ENCODE measurements around the gene ETV3.
"Not testable (repeated sequence)": the region's sequence is repeated elsewhere in the genome, so short reads cannot be mapped to it uniquely, and the experiment has no call there.

Gene ETV3

DNA sequence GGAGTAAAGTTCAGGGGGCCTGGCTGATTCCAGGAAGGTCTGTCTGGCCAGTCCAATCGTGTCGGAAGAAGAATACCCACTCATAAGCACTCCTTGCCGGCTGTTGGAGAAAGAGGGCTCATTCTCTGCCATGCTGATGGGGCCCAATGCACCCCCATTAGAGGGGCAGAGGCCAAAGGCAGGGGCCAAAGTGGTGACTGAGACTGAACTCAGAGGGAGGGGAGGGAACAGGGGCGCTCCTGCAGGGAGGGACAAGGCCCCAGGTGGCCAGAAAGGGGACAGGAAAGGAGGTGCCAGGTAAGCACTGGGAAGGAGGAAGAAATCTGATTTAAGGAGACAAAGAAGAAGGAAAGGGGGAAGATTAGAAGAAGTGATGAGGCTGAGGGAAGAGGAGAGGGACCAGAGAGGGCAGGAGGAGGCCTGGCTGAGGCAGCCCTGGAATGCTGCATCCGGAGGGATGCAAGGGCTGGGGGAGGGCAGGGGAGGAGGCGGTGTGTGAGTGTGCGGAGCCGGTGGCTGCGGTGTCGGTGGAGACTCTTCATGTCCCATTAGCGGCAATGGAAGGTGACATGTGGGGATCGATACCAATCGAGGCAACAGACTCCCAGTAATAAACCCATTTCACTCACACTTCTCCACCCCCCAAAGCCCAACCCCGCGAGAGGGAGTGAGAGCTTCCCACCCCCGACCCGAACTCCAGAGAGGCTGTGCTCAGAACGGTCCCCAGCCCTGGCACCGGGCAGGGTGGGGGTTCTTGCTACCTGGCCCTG lies 26.6 kb downstream of the ETV3 start:
- DNase-seq: no peak

DNA sequence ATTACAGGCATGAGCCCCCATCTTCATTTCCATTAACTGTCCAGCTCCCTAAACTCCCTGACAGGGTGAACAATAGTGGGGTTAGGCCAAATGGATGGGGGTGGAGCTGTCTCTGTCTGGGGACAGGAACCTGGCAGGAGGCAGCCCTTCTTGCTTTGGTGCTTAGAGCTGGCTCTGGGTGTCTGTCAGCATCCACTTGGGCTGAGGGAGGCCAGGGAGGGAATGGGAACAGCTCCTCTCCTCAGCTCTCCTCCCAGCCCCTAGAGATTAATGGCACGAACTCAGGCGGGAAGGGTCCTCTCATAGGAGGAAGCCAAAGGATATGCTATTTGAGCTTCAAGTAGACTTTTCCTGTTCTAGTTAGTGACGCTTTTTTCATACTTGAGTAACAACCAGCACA lies 27.5 kb downstream of the ETV3 start:
- no peak for DNase-seq

DNA sequence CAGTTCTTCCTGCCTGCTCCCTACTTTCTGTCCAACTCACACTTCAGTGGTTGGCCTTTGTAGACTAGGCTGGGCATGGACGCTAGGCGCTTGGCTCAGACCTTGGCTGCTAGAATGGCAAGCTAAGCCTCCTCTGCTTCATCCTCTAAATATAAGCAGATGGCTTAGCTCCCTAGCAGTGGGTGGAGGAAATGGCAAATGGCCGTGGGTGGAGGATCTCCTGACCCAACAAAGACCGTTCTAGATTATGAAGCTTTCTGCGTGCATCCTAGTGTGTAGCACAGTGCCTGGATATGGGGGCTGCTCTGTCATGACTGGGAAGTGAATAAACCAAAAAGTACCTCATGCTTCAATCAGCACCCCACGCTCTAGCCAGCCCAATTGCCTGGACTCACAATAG lies 28.2 kb downstream of the ETV3 start:
- no peak for DNase-seq

DNA sequence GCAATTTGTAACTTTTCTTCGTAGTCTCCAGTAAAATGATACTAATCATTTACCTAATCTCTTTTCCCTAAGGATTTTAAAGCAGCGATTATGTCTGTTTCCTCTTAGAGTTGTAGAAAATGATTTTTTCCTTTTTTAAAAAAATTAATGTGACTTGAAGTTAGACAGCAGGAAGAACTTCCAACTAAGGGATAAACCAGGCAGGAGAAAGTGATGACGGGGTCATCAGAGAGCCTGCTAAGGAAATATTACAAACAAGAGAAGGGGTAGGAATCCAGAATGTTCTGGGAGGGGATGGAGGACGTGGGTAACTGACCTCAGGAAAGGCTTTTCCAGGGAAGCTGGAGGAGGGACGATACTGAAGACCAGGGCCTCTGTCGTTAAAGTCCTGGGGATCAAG lies 29.7 kb downstream of the ETV3 start:
- DNase-seq: no peak

DNA sequence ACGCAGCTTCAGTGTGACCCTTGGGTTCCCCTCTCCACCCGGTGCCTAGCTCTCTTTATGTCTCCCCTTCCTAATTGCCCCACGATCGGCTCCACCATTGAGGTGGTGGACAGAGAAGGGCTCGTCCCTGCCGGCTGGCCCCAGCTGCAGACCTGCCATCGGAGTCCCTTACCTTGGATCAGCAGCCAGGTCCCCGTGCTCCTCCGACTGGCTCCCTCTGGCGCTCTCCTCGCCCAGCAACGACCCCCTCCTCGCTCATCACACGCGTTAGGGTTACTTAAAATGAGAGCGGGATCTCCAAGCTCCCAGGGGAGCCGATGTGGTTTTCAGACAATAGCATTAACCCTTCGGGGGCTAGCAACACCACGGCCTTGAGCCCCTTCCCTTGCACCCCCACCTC lies 30.5 kb downstream of the ETV3 start:
- DNase-seq: no peak

DNA sequence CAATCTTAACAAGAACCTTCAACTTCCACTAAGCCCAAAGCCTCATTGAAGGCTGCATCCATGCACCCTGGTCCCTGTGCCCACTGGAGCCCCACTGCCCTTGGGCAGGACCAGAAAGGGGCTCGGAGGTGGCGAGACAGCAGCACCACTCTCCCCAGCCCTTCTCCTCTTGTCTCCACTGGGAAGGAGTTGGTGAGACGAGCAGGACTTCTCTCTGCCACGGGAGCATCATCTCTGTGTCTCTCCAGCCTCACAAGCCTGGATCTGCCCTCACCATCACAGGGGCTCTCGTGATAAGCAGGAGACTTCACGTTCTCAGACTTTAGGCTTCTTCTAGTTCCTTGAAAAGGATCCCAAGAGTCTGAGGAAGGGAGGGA lies 31.4 kb downstream of the ETV3 start:
- DNase-seq: no peak

DNA sequence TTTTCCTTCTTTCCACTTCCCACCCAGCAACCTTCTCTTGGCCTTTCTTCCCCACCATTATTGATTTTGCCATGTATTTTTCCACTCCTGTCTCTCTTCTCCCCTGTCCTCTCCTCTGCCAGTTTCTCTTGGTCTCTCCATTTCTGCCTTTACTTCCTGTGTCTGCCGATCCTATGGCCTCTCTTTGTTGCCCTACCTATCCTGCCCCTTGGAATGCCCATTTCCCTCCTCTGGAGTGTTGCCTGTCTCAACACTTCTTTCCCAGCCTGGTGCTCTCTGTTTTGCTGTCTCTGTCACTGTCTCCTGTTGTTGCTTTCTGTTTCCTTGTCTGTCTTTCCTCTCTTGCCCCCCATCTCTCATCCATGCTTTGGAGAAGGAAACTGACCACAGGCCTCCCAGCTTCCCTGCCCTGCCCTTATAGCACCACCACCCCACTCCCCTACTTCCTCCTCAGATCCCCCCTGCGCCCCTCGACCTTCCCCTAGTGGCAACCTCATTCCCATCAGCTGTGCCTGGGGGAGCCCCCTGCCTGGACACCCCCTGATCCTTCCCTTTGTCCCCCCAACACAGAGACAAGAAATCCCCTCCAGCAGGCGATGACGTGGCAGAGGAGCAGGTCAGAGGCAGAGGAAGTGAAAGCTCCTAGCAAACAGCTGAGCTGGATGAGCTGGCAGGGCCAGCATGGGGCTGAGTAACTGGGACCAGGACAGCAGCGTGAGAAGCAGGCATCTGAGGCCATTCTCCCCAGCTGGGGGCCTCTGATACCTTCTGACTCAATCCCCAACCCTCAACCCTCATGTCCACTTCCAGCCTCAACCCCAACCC lies 32.0 kb downstream of the ETV3 start:
- no peak for DNase-seq

DNA sequence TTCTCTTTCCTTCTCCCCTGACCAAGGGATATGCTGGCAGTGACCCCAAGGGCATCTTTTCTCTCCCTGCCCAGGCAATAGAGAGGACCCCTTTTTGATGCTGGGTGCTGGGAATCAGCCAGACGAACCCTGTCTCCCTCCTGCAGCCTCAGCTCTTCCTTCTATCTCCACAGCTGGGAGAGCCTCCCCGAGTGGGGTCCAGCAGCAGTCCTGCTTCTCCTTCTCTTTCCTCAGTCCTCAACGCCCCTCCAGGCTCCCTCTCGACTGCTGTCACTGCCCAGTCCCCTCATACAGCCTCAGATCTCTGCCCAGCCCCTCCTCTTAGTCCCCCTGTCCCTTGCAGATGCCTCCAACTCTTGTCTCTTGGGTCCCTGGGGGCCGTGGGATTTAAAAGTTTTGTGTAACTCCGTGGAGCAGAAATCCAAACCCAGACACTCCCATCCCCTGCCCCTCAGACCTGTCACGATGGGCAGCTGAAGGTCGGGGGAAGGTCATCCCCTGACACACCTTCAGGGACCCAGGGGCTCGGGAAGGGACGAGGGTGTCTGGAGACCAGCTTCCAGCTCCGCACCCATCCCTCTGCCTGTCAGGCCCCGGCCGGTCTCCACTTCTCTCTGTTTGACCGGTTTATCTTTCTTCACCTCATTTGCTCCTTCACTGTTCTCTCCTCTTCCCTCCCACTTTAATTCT lies 32.8 kb downstream of the ETV3 start:
- no peak for DNase-seq

DNA sequence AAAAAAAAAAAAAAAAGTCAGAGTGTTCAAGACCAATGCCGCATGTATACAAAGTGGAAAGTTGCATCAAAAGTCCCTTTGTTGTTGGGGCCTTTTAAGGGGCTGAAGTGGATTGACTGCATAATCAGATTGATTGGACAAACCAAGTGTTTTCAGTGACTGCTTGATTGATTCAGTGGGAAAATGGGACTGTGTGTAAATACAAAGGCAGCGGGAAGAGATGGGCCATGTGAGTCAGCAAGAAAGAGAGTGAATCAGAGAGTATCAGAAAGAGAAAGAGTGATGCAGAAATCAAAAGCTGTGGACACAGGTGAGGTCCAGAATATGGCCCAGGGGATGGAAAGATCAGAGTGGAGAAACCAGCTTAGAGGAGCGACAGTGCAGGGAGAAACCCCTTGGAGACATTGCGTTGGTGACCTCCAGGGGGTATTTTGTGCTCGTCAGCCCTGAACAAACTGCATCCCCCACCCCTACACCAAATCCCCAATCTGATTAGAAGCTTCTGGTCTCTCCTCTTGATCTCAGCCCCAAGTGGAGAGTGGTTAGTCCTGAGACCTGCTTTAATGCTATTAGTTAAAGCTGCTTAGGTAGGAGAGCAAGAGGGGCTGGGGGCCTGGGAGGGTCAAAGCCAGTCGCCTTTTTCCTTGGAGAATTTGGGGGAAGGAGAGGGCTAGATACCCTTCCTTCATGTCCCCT lies 33.4 kb downstream of the ETV3 start:
- no peak for DNase-seq

DNA sequence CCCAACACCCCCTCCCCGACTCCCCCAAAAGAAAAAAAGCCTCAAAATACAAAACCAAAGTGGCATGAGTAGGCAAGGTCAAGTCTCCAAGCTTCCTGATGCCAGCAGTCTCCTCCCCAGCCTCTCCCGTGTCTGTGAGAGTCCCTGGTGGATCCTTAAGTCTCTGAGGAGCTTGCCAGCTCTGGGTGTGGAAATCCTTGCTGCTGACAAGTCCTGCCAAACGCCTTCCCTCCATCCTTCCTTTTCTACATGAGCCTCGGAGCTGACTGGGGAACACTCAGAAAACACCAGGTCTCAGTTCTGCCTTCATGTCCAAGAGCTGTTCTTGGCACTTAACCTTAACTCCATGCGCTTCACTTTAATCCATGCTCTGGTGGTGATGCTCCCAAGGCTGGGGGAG lies 34.9 kb downstream of the ETV3 start:
- no peak for DNase-seq

DNA sequence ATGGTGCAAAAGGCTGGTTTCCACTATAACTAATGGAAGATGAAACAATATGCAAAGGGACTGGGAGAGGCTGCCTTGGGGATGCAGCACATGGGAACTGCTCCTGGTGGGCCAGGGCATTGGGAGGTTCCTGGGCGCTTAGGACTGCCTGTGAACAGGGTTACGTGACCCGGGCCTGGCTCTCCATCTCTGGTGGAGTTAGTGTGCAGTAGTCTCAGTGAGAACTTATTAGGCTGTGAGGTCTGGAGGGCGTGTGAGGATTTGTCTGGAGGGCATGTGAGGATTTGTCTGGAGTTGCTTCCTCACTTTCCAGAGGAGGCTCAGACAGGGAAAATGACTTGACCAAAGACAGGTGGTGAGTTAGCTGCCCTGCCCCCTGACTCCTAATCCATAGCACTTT lies 37.0 kb downstream of the ETV3 start:
- no peak for DNase-seq

DNA sequence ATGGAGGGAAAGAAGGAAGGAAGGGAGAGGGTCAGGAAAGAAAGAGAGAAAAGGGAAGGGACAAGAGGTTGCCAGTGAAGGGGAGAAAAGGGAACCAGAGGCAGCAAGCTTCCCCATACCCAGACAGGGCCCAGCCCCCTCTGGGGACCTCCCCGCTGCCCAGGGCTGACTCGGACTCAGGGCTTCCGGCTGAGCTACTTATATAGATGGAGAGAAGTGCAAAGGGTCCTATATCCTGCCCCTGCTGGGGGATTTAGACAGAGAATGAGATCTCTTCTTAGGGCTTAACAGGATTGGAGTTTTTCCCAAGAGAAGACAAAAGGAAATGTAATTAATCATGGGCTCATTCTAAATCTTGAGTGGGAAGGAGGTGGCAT lies 38.6 kb downstream of the ETV3 start, which contains the start of gene ETV3L:
Gene ETV3L (minus strand): TSS at position 176 of the 377 bp plus-strand sequence. CDS start 285 bp downstream, outside the sequence.
- DNase-seq: no peak

DNA sequence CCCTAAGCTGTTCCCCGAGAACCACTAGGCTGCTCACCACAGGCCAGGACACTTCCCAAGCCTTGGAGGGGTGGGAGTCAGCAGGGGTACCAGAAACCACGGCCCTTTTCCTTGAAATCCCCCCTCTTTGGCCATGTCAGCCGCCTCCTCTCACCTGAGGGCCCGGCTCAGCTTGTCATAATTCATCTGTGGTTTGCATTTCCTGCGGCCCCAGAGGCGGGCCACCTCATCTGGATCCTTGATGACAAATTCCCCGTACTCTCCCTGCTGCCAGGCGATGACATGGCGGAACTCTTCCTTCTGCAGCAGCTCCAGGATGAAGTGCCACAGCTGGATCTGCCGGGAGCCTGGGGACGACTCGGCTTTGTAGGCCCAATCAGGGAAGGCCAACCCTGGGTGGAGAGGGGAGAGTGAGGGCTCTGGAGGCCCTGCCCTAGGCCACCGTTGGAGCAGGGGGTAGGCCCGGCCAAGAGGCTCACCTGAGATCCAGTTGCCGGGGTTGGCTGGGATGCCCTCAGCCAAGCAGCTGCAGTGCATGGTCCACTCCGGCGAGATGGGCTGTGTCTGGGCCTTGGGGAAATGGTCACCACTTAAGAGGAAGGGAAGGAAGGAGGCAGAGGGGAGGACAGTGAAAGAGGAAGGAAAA lies 39.1 kb downstream of the ETV3 start:
- DNase-seq: not testable (repeated sequence)

DNA sequence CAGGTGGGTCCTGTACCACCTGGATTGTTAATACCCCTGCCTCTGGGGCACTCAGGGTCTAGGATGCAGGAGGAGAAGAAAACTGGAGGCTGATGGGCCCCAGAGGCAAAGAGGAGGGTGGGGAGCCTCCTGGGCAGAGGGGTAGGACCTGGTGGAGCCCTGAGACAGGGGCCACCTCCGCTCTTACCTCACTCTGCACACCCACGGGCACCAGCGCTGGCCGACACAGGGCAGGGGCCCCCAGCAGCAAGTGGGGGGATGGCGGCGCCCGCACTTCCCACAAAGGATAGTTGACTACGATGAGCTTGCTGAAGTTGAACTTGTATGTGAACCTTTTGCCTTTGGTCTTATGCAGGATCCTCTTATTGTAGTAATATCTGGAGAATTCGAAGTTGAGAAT lies 39.7 kb downstream of the ETV3 start:
- DNase-seq: no peak

DNA sequence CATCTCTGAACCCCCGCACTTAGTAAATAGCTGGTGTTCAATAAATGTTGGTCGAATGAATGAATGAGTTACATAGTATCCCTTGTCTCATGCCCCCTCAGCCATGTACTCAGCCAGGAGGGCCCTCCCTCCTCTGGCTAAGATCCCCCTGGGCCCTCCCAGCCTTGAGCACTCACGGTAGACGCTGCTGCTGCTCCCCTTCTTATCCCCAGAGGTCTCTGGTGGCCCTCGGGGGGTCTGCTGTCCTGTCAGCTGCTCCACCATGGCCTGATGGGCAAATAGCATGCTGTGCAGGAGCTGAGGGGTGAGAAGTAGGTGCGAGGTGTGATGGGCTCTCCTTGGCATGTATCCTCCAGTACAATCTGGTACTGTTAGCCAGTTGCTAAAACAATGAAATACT lies 40.5 kb downstream of the ETV3 start:
- DNase-seq: no peak

DNA sequence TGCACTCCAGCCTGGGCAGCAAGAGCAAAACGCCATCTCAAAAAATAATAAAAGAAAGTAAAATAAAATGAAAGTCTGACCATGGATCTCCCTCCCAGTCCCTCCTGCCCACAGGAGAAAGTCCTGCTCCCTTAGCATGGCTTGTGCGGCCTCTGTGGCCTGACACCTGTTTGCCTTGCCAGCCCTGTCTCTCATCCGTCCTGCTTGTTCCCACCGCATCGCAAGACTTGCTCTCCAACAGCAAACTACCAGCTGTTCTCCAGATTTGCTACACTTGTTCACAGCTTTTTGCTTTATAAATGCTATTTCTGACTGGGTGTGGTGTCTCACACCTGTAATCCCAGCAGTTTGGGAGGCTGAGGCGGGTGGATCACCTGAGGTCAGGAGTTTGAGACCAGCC lies 41.3 kb downstream of the ETV3 start:
- DNase-seq: no peak

DNA sequence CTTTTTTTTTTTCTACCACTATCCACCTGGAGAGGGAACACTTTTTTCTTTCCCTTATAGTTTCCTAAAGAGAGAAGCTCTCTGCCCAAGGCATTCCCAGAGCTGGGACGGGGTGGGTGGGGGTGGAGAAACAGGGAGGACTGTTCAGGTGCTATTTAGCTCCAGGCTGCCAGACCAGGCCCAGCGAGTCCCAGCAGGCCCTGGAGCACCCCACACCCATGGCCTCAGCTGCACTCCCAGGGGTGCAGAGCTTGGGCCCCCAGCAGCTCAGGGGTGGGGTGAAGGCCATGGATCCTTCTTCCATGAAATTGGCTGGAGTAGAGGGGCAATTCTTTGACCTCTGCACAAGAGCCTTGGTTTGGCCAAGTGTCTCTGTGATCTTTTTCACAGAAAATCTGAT lies 42.6 kb downstream of the ETV3 start:
- DNase-seq: no peak

DNA sequence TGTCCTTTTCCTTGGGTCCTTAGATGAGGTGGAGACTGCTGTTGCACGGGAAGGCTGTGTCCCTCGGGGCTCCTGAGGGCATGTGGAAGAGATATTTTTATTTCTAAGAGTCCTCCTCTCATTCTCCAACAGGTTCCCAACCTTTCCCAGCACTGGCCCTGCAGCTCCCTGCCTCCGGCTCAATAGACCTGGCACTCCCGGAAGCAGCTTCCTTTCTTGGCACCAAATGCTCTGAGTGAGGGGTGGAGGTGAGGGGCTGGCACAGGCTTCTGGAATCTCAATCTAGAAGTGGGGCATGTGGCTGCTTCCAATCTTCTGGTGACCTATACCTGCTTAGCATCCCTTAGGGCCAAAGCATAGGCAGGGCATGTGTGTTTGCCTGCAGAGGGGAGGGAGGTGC lies 43.1 kb downstream of the ETV3 start:
- no peak for DNase-seq

DNA sequence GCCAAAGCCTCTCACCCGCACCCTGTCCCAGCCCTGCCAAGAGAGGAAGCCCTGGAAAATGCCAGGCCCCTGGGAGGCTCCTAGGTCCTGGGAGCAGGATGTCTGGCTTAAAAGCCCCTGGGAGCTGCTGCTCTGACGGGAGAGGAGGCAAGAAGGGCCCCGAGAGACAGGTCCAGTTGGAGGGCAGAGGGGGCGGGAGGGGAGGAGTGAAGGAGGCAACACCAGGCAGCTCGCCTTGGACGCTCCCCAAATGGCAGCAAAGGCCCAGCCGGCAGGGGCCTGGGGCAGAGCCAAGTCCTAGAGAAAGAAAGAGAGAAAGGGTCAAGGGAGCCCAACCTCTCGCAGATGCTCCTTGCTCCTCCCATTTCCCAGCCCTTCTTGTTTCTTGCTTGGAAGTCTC lies 45.4 kb downstream of the ETV3 start:
- no peak for DNase-seq

DNA sequence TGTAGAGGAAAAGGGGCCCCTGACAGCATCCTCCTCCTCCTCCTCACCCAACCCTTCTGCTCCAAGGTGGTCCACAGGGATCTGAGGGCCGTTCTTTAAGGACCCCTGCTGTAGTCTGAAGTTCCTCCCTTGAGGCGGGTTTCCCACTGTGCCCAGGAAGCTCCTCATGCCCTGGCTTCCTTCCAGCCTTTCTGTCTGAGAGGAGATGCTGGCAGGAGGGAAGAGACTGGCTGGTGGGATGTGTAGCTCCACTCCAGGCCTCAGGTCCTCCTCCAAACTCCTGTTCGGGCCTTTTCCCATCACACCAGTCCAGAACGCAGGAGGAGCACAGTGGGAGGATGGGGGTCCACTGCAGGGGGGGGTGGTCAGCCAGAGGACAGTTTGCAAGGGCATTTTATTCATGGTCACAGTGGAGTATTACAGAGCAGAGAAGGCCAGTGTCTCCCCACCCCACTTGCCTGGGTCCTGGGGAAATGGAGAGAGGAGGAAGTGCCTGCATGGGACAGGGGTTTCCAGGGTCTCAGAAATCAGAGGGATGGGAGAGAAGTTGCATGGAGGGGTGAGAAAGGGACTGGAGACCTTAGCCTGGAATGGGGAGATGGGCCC lies 46.4 kb downstream of the ETV3 start:
- no peak for DNase-seq

DNA sequence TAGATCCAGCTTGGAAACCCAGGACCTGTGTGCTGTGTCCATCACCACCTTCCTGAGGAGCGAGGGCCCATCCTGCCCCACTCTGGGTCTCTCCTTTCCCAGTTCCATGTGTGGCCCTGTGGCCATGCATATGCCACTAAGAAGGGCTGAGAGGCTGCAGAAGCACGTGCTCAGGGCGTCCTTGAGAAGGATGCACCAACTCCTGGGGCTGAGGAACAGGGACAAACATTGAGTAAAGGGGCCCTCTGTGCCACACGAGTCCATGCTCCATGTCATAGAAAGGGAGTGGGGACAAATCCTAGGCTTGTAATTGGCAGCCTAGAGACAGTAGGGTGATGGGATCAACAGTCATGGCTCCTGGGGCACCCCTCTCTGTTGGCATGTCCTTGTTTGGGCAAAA lies 47.0 kb downstream of the ETV3 start:
- DNase-seq: no peak

DNA sequence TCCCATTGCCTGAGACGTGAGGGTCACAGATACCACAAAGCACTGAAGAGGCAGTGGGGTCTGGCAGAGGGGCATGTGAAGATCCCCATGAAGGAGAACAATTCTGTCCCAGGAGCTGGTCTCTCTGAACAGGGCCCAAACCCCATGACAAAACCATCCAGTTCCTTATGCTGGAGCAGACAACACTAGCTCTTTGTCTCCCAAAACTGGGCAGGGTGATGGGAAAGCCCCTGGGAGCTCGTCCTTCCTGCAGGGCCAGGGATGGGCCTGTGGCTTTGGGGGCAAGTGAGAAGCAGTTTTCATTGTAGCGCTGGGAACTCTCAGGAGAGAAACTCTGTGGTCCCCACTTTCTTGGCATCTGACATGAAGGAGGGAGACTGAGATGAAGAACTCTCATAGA lies 47.4 kb downstream of the ETV3 start:
- DNase-seq: no peak
